Loucy (cell line): ENCODE data around the gene FN3KRP.

Source experiments
- CTCF ChIP-seq: fragments of 200-600 bp; sonication (generic); conservative IDR thresholded peaks from 2 replicates; pipeline ENCODE4 v1.5.1; 2014; ENCODE audit warnings: mild to moderate bottlenecking, antibody characterized with exemption, low read length
- EZH2phosphoT487 ChIP-seq: fragments of 200-600 bp; IDR thresholded peaks from 2 replicates; pipeline ENCODE4 v1.6.1; 2018; ENCODE audit warnings: antibody characterized with exemption, mild to moderate bottlenecking, moderate library complexity, borderline replicate concordance

- TF ChIP-seq CTCF (no peak), EZH2phosphoT487 (no peak)
These were observed 28.6 kb upstream of the FN3KRP start for GRCh38 chr17:82687871-82688270.
